Smooth muscle cell (in vitro differentiated cells): ENCODE measurements around the gene NPPB. TPM values are rescaled to one million over a fixed set of nuclear protein-coding genes. Genes with fewer than 3 reads are reported as not detected.

Experiments
- DNase-seq: peaks from one replicate; lab custom pipeline; 2025; ENCODE audit not compliant: unreplicated experiment; lab: John Stamatoyannopoulos, UW
- H2AFZ ChIP-seq: fragments of 200-600 bp; sonication (generic); 2 replicates; pipeline ENCODE4 v1.6.0; 2016; ENCODE audit warnings: antibody characterized with exemption, low read depth, mild to moderate bottlenecking
- H3F3A ChIP-seq: fragments of 200-600 bp; sonication (generic); 2 replicates; pipeline ENCODE4 v1.6.0; 2017; ENCODE audit warnings: antibody characterized with exemption, low read depth
- H3K27ac ChIP-seq: fragments of 200-600 bp; sonication (generic); 2 replicates; pipeline ENCODE4 v1.5.1; 2016; ENCODE audit warnings: low read depth, mild to moderate bottlenecking
- H3K27me3 ChIP-seq: fragments of 200-600 bp; sonication (generic); 2 replicates; pipeline ENCODE4 v1.6.1; 2016; ENCODE audit warnings: low read depth, mild to moderate bottlenecking
- H3K36me3 ChIP-seq: fragments of 200-600 bp; sonication (generic); 2 replicates; pipeline ENCODE4 v1.5.1; 2016; ENCODE audit warnings: low read depth
- H3K4me1 ChIP-seq: fragments of 200-600 bp; sonication (generic); 2 replicates; pipeline ENCODE4 v1.5.1; 2016; ENCODE audit warnings: low read depth
- H3K4me2 ChIP-seq: fragments of 200-600 bp; sonication (generic); 2 replicates; pipeline ENCODE4 v1.6.0; 2016; ENCODE audit warnings: mild to moderate bottlenecking
- H3K4me3 ChIP-seq: fragments of 200-600 bp; sonication (generic); 2 replicates; pipeline ENCODE4 v1.5.1; 2016; ENCODE audit warnings: mild to moderate bottlenecking
- H3K79me2 ChIP-seq: fragments of 200-600 bp; sonication (generic); 2 replicates; pipeline ENCODE4 v1.6.0; 2016; ENCODE audit warnings: low read depth, mild to moderate bottlenecking
- H3K9ac ChIP-seq: fragments of 200-600 bp; sonication (generic); 2 replicates; pipeline ENCODE4 v1.6.0; 2016; ENCODE audit warnings: low read depth
- H3K9me3 ChIP-seq: fragments of 200-600 bp; sonication (generic); replicated peaks from 2 replicates; pipeline ENCODE4 v1.5.1; 2016; ENCODE audit warnings: low read depth
- H4K20me1 ChIP-seq: fragments of 200-600 bp; sonication (generic); 2 replicates; pipeline ENCODE4 v1.6.0; 2016; ENCODE audit warnings: low read depth
- WGBS: methylation state at CpG from one replicate; pipeline ENCODE4 v1.1.7; 2016; ENCODE audit warnings: low lambda C conversion rate; 5-methylcytosine and 5-hydroxymethylcytosine counted together
- polyA plus RNA-seq: library from polyadenylated mRNA; unstranded; fragments of >200 nt; fragmentation: Nextera tagmentation; extraction: Ambion mirVana; gene quantifications from 2 replicates; pipeline ENCODE4 v1.2.1, GENCODE V29; 2016
- small RNA-seq: library from RNA; depleted of rRNA; stranded (forward); fragments of <200 nt; gene quantifications from one replicate; pipeline ENCODE3, GENCODE V24; 2014
- total RNA-seq: library from RNA; depleted of rRNA; stranded (reverse); fragments of >200 nt; gene quantifications from 2 replicates; pipeline ENCODE4 v1.2.3, GENCODE V29; 2014
- TF ChIP-seq, protein P1 (sequence below): fragments of 200-600 bp; sonication (generic); IDR thresholded peaks from 2 replicates; pipeline ENCODE4 v1.5.1; 2017; ENCODE audit warnings: borderline replicate concordance, mild to moderate bottlenecking, antibody characterized with exemption; ENCODE audit not compliant: insufficient read depth, poor library complexity, severe bottlenecking

Gene NPPB
- total and polyA plus RNA-seq, 2 experiments from 2014 or later, result 9.5 to 12.2 TPM

GRCh38 chr1:11817192-11817591, 41.6 kb downstream of the NPPB start:
- peaks cover 21% of the 10 kb centered on the region for H3K36me3 ChIP-seq
- no peak overlapping the region for H3K27ac ChIP-seq

DNA sequence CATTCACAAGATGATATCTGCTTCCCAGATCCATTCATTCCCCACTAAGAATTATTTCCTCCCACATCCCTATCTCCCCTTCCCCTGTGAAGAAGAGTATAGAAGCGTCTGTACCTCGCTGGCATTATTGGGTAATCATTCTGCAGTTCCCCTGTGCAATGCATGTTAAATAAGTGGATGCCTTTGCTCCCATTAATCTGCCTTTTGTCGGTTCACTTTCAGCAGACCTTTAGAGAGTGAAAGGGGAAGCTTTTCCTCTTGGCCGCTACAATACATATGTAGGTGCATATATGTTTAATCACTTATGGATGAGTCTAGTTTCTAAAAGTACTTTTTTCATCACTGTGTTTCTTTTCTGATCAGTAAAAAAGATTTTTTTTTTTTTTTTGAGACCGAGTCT, 45.7 kb downstream of the NPPB start:
- TF ChIP-seq, protein P1, sequence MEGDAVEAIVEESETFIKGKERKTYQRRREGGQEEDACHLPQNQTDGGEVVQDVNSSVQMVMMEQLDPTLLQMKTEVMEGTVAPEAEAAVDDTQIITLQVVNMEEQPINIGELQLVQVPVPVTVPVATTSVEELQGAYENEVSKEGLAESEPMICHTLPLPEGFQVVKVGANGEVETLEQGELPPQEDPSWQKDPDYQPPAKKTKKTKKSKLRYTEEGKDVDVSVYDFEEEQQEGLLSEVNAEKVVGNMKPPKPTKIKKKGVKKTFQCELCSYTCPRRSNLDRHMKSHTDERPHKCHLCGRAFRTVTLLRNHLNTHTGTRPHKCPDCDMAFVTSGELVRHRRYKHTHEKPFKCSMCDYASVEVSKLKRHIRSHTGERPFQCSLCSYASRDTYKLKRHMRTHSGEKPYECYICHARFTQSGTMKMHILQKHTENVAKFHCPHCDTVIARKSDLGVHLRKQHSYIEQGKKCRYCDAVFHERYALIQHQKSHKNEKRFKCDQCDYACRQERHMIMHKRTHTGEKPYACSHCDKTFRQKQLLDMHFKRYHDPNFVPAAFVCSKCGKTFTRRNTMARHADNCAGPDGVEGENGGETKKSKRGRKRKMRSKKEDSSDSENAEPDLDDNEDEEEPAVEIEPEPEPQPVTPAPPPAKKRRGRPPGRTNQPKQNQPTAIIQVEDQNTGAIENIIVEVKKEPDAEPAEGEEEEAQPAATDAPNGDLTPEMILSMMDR, result no peak
- Histone ChIP-seq H3K27me3 (no peaks in the 10 kb centered on the region), H4K20me1 (peaks cover 82% of the 10 kb centered on the region), H3K9ac (no peak overlapping the region), H3K79me2 (peaks cover 54% of the 10 kb centered on the region), H3K36me3 (peaks cover 17% of the 10 kb centered on the region), H2AFZ (no peak overlapping the region), H3K4me2 (no peak overlapping the region), H3F3A (no peaks in the 10 kb centered on the region), H3K4me3 (no peak overlapping the region), H3K4me1 (peaks cover 4% of the 10 kb centered on the region), H3K9me3 (no peaks in the 10 kb centered on the region), H3K27ac (no peak overlapping the region)
- WGBS, result over 99% methylated on average over 5 of the region's 5 CpGs
- no peak for DNase-seq

More at GRCh38 chr1:11817192-11817591, 41.6 kb downstream of the NPPB start:
- H3K4me2 ChIP-seq, result no peak overlapping the region
- no peaks in the 10 kb centered on the region for H3K27me3 ChIP-seq
- no peaks in the 10 kb centered on the region for H3F3A ChIP-seq
- no peaks in the 10 kb centered on the region for H3K4me1 ChIP-seq
- no peak overlapping the region for H2AFZ ChIP-seq
- no peak overlapping the region for H3K9ac ChIP-seq
- peaks cover 20% of the 10 kb centered on the region for H3K79me2 ChIP-seq
- no peaks in the 10 kb centered on the region for H3K9me3 ChIP-seq
- peaks cover 50% of the 10 kb centered on the region for H4K20me1 ChIP-seq
- WGBS, result 97% methylated on average over 12 of the region's 12 CpGs
- TF ChIP-seq, protein P1, result no peak
- DNase-seq, result no peak
- H3K4me3 ChIP-seq, result no peak overlapping the region

Small RNA genes within 50 kb of the gene (small RNA-seq; reads per million reads assigned to genes)
- gene RF02156 (not detected), gene RF02157 (not detected), gene RF02158 (not detected)

Other genes starting within 250 kb of the NPPB start
- 4.6 and 15.6 TPM in 2 replicates for gene FBXO2, start 204.5 kb downstream of the NPPB start, total RNA-seq
- gene FBXO2, start 204.5 kb downstream of the NPPB start, polyA plus RNA-seq, result 15.5 and 34.8 TPM in 2 replicates
- 9.0 and 10.4 TPM in 2 replicates for gene FBXO44, start 204.1 kb downstream of the NPPB start, total RNA-seq
- 16.2 and 20.8 TPM in 2 replicates for gene FBXO44, start 204.1 kb downstream of the NPPB start, polyA plus RNA-seq
- gene FBXO6, start 194.7 kb downstream of the NPPB start, total RNA-seq, result 4.3 and 7.4 TPM in 2 replicates
- 12.8 and 13.2 TPM in 2 replicates for gene FBXO6, start 194.7 kb downstream of the NPPB start, polyA plus RNA-seq
- gene MAD2L2, start 177.8 kb downstream of the NPPB start, total RNA-seq, result 34.0 and 46.0 TPM in 2 replicates
- 81.2 and 87.4 TPM in 2 replicates for gene MAD2L2, start 177.8 kb downstream of the NPPB start, polyA plus RNA-seq
- 0.09 TPM in 1 of 2 replicates, not detected in the other for gene DRAXIN, start 167.2 kb downstream of the NPPB start, total RNA-seq
- 0.15 and 0.27 TPM in 2 replicates for gene DRAXIN, start 167.2 kb downstream of the NPPB start, polyA plus RNA-seq
- 30.9 and 32.0 TPM in 2 replicates for gene AGTRAP, start 122.8 kb downstream of the NPPB start, total RNA-seq
- 67.8 and 76.8 TPM in 2 replicates for gene AGTRAP, start 122.8 kb downstream of the NPPB start, polyA plus RNA-seq
- gene C1orf167, start 96.8 kb downstream of the NPPB start, total RNA-seq, result not detected in 2 replicates
- gene C1orf167, start 96.8 kb downstream of the NPPB start, polyA plus RNA-seq, result 0.70 TPM in 1 of 2 replicates, not detected in the other
- gene MTHFR, start 53.0 kb downstream of the NPPB start, total RNA-seq, result 12.1 and 15.2 TPM in 2 replicates
- 6.1 and 8.3 TPM in 2 replicates for gene MTHFR, start 53.0 kb downstream of the NPPB start, polyA plus RNA-seq
- 8.4 and 13.6 TPM in 2 replicates for gene CLCN6, start 52.8 kb downstream of the NPPB start, total RNA-seq
- 9.9 and 14.8 TPM in 2 replicates for gene CLCN6, start 52.8 kb downstream of the NPPB start, polyA plus RNA-seq
- gene NPPA, start 11.2 kb downstream of the NPPB start, total RNA-seq, result not detected in 2 replicates
- 0.48 and 1.4 TPM in 2 replicates for gene NPPA, start 11.2 kb downstream of the NPPB start, polyA plus RNA-seq
- 41.0 and 41.3 TPM in 2 replicates for gene KIAA2013, start 67.5 kb upstream of the NPPB start, total RNA-seq
- gene KIAA2013, start 67.5 kb upstream of the NPPB start, polyA plus RNA-seq, result 70.9 and 71.6 TPM in 2 replicates
- gene PLOD1, start 75.8 kb upstream of the NPPB start, total RNA-seq, result 292 and 362 TPM in 2 replicates
- 425 and 559 TPM in 2 replicates for gene PLOD1, start 75.8 kb upstream of the NPPB start, polyA plus RNA-seq
- 30.0 and 34.2 TPM in 2 replicates for gene MFN2, start 121.5 kb upstream of the NPPB start, total RNA-seq
- gene MFN2, start 121.5 kb upstream of the NPPB start, polyA plus RNA-seq, result 39.7 and 42.8 TPM in 2 replicates
- gene MIIP, start 160.6 kb upstream of the NPPB start, total RNA-seq, result 18.9 and 24.0 TPM in 2 replicates
- gene MIIP, start 160.6 kb upstream of the NPPB start, polyA plus RNA-seq, result 63.3 and 66.5 TPM in 2 replicates
- 0.22 and 0.54 TPM in 2 replicates for gene TNFRSF8, start 204.4 kb upstream of the NPPB start, total RNA-seq
- 1.3 TPM in 1 of 2 replicates, not detected in the other for gene TNFRSF8, start 204.4 kb upstream of the NPPB start, polyA plus RNA-seq